ENCODE results near the gene GNAT1.

GNAT1 gene

DNA sequence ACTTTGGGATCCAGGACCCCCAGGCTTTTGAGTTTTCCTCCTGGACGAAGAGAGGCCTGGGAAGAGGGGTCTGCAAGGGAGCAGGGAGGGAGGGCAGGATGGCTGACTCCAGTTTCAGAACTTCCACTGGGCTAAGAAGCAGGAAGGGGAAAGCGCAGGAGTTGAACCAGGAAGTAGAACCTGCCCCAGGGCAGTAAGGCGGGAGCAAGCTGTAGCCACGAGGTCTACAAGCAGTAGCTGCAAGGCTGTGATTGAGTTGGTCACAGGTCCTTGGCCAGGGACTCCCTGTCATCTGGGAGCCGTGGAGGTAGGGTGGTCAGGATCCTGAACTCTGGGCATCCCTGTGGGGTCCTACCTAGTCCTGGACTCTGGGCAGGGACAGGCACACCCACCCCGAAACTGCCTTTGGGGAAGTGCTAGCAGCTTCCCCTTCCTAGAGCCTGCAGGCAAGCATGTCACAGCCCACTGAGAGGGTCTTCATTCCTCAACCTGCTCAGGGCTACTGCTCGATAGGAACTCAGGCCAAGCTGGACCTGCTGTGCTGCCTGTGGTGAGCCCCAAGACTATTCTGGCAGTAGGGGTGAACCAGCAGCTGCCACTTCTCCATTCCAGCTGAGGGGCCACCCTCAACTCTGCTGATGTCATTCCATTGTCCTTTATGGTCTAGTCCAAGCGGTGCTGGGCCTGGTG lies 38.8 kb downstream of the GNAT1 start:
- Histone ChIP-seq H3K9me3 (no peaks in the 10 kb centered on the region), H3K4me1 (no peaks in the 10 kb centered on the region), H3K36me3 (no peaks in the 10 kb centered on the region), H3K4me3 (ENCODE audit: low read depth, low read length) (no peak overlapping the region), H3K27me3 (no peaks in the 10 kb centered on the region)
- DNase-seq = no peak
- TF ChIP-seq, protein P1, sequence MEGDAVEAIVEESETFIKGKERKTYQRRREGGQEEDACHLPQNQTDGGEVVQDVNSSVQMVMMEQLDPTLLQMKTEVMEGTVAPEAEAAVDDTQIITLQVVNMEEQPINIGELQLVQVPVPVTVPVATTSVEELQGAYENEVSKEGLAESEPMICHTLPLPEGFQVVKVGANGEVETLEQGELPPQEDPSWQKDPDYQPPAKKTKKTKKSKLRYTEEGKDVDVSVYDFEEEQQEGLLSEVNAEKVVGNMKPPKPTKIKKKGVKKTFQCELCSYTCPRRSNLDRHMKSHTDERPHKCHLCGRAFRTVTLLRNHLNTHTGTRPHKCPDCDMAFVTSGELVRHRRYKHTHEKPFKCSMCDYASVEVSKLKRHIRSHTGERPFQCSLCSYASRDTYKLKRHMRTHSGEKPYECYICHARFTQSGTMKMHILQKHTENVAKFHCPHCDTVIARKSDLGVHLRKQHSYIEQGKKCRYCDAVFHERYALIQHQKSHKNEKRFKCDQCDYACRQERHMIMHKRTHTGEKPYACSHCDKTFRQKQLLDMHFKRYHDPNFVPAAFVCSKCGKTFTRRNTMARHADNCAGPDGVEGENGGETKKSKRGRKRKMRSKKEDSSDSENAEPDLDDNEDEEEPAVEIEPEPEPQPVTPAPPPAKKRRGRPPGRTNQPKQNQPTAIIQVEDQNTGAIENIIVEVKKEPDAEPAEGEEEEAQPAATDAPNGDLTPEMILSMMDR (IDR thresholded peaks at IDR 0.05; ENCODE audit: low read depth, low read length) = no peak

DNA sequence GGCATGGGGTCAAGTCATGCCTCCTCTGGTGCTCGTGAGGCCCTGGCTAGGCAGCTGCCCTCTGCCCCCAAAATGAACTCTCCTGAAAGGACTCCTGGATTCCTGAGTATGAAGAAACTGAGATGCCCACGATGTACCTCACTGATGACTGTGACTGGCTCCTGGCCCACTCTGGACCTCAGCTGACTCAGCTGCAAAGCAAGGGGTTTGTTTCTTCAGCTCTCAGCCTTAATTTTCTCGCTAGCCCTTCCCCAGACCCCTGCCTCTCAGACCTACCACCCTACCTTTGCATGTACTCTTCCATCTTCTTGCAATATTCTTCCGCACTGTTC lies 39.4 kb downstream of the GNAT1 start:
- H3K9me3 ChIP-seq = no peaks in the 10 kb centered on the region
- no peaks in the 10 kb centered on the region for H3K27me3 ChIP-seq
- H3K4me3 ChIP-seq (ENCODE audit: low read depth, low read length) = no peak overlapping the region
- TF ChIP-seq, protein P1 (IDR thresholded peaks at IDR 0.05; ENCODE audit: low read depth, low read length) = no peak
- no peaks in the 10 kb centered on the region for H3K4me1 ChIP-seq
- no peak for DNase-seq
- no peaks in the 10 kb centered on the region for H3K36me3 ChIP-seq

DNA sequence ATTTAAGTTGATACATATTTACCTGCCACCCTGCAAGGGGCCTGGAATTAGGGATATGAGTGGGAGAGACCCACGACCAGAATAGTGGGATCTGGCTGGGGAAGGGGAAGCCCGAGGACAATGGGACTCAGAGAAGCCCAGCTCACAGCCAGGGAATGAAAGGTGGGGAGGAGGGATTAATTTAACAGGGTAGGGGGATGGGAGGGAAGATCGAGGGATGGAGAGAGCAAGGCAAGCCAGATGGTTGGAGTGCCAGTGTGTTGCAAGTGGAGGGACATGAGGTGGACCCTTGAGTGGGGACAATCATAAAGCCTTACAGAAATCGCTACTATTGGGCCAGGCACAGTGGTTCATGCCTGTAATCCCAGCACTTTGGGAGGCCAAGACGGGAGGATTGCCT lies 40.2 kb downstream of the GNAT1 start:
- TF ChIP-seq, protein P1 (IDR thresholded peaks at IDR 0.05; ENCODE audit: low read depth, low read length) = no peak

DNA sequence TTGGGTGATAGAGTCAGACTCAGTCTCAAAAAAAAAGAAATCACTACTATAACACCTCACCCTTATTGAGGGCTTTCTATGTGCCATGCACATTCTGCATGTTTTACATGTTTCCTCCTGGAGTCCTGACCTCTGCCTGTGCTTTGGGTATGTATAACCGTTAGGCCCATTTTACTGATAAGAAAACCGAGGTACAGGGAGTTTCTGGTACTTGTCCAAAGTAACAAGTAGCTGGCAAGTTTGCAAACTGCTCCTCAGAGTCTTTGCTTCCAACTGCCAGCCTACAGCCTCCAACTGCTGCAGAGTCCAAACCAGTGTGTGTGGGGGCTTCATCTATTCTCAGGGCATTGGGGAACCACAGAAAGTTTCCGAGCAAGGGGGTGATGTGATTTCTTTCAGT lies 40.9 kb downstream of the GNAT1 start:
- Histone ChIP-seq H3K36me3 (no peaks in the 10 kb centered on the region), H3K27me3 (no peaks in the 10 kb centered on the region), H3K9me3 (no peaks in the 10 kb centered on the region), H3K4me3 (ENCODE audit: low read depth, low read length) (no peak overlapping the region), H3K4me1 (no peaks in the 10 kb centered on the region)
- DNase-seq = no peak
- TF ChIP-seq, protein P1 (IDR thresholded peaks at IDR 0.05; ENCODE audit: low read depth, low read length) = no peak

More for the DNA sequence above, 40.2 kb downstream of the GNAT1 start:
- Histone ChIP-seq H3K4me1 (no peaks in the 10 kb centered on the region), H3K4me3 (ENCODE audit: low read depth, low read length) (no peak overlapping the region), H3K36me3 (no peaks in the 10 kb centered on the region), H3K9me3 (no peaks in the 10 kb centered on the region), H3K27me3 (no peaks in the 10 kb centered on the region)
- no peak for DNase-seq

DNA sequence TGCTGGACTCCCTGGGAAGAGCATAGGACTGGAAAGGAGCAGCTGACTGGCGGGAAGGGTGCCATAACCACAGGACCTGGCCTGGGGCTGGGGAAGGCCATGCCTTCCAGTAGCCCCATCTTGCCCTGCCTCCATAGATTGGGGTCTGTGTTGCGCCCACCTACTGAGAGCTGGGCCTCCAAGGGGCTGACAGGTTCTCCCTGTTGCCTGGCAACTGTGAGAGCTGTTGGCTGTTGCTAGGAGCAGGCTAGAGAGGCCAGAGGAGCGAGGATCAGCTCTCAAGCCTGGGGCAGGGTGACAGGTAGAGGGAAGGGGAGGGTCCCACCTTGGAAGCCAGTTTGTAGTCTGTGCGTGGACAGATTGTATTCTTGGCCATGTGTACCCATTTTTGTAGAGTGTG lies 41.8 kb downstream of the GNAT1 start:
- TF ChIP-seq, protein P1 (IDR thresholded peaks at IDR 0.05; ENCODE audit: low read depth, low read length) = no peak
- Histone ChIP-seq H3K9me3 (no peaks in the 10 kb centered on the region), H3K36me3 (no peaks in the 10 kb centered on the region), H3K4me3 (ENCODE audit: low read depth, low read length) (no peak overlapping the region), H3K27me3 (no peaks in the 10 kb centered on the region), H3K4me1 (no peaks in the 10 kb centered on the region)
- DNase-seq = no peak

DNA sequence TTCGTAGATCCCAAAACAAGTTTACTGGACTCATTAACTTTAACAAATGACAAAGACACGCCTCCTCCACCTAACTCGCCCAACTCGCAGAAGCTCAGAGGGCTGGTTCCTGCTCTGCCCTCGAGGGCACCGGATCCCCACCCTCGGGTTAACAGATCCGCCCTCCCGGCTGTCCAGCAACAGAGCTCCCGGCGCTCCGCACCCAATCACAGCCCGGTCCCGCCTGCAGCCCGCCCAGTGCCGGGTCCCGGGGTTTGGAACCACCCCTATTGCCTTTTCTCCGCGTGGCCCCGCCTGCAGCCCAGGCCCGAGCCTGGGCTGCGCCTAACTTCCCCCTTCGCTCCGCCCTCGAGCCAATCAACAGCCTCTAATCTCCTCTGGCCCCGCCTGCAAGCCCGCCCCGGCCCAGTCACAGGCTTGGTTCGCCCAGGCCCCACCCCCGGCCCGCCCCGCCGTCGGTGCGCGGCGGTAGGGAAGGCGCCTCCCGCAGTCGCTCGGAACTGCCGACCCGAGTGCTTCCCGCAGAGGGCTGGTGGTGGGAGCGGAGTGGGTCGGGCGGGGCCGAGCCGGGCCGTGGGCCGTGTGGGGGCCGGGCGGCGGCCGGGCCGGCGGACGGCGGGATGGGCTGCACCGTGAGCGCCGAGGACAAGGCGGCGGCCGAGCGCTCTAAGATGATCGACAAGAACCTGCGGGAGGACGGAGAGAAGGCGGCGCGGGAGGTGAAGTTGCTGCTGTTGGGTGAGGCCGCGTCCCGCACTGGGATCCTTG lies 44.5 kb downstream of the GNAT1 start, which contains the start of gene GNAI2:
Gene GNAI2, plus strand, starts transcription at position 489 of the 768 bp plus-strand sequence. Its CDS starts 132 bp downstream, at position 621.
- H3K9me3 ChIP-seq = no peaks in the 10 kb centered on the region
- peak; percentile 95 for DNase-seq
- no peaks in the 10 kb centered on the region for H3K36me3 ChIP-seq
- TF ChIP-seq, protein P1 (IDR thresholded peaks at IDR 0.05; ENCODE audit: low read depth, low read length) = no peak
- no peaks in the 10 kb centered on the region for H3K4me1 ChIP-seq
- H3K4me3 ChIP-seq (ENCODE audit: low read depth, low read length) = peak within 1 kb of the TSS; percentile 66
- no peaks in the 10 kb centered on the region for H3K27me3 ChIP-seq

Data from BE2C (cell line).